ENCODE data around the gene FBXW7. TPM values are rescaled to one million over a fixed set of nuclear protein-coding genes. Genes with fewer than 3 reads are reported as not detected.

FBXW7 gene
- total and polyA plus RNA-seq, 2 donors from 2014 or later, result 5.5 to 64.0 TPM

DNA sequence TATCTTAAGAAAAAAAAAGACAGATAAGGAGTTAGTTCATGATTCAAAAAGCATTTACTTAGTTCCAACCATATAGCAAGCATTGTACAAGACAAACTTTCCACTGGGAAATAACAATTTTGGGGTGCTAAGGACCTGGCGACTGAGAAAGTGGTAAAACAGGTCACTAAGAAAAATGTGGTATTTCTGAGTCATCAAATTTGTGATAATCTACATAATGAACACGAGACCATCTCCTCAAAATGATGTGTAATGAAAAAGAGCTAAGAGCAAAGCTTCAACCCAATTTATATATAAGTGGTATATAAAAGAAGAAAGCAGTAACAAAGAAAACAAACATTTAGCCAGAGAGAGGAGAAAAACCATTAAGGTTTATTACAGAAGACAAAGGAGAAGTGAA, 72.3 kb downstream of the FBXW7 start:
- Histone ChIP-seq H3K9me3 (ENCODE audit: control insufficient read depth in 2 of 3, insufficient read depth in 1 of 3, low read length in 3 of 3) (no peaks in the 10 kb centered on the region), H3K27me3 (ENCODE audit: control insufficient read depth, insufficient read depth, low read length) (no peaks in the 10 kb centered on the region), H3K36me3 (ENCODE audit: control insufficient read depth in 2 of 3, insufficient read depth in 3 of 3, low read length in 3 of 3) (no peaks in the 10 kb centered on the region), H3K4me3 (ENCODE audit: low read length in 3 of 3) (no peak overlapping the region), H3K27ac (ENCODE audit: low read depth in 2 of 2, low read length in 2 of 2) (no peak overlapping the region), H3K9ac (ENCODE audit: low read length in 3 of 3) (no peak overlapping the region), H3K4me1 (ENCODE audit: control insufficient read depth in 2 of 3, insufficient read depth in 2 of 3, low read depth in 1 of 3, low read length in 3 of 3) (no peaks in the 10 kb centered on the region)
- DNase-seq (no peak), FAIRE-seq (no peak)
- TF ChIP-seq, protein P1, sequence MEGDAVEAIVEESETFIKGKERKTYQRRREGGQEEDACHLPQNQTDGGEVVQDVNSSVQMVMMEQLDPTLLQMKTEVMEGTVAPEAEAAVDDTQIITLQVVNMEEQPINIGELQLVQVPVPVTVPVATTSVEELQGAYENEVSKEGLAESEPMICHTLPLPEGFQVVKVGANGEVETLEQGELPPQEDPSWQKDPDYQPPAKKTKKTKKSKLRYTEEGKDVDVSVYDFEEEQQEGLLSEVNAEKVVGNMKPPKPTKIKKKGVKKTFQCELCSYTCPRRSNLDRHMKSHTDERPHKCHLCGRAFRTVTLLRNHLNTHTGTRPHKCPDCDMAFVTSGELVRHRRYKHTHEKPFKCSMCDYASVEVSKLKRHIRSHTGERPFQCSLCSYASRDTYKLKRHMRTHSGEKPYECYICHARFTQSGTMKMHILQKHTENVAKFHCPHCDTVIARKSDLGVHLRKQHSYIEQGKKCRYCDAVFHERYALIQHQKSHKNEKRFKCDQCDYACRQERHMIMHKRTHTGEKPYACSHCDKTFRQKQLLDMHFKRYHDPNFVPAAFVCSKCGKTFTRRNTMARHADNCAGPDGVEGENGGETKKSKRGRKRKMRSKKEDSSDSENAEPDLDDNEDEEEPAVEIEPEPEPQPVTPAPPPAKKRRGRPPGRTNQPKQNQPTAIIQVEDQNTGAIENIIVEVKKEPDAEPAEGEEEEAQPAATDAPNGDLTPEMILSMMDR (IDR thresholded peaks at IDR 0.05; ENCODE audit: borderline replicate concordance, extremely low read depth, insufficient read depth), result no peak
- intact Hi-C loops (cut with DNase I), result no loop called here

DNA sequence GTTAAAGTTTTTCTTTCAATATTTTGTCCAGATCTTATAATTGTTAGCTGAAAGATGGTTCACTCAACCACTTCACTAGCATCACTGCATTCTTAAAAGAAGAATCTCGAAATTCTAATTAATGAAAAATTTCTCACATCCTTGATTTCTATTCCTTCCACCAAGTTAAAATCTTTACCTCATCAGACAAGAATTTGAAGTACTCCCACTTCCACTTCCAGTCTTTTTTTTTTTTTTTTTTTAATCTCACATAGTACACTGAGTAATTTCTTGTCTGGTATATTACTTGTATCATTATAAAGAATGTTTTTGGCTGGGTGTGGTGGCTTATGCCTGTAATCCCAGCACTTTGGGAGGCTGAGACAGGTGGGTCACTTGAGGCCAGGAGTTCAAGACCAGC, 73.2 kb downstream of the FBXW7 start:
- Histone ChIP-seq H3K9ac (ENCODE audit: low read length in 3 of 3) (no peak overlapping the region), H3K4me3 (ENCODE audit: low read length in 3 of 3) (no peak overlapping the region), H3K9me3 (ENCODE audit: control insufficient read depth in 2 of 3, insufficient read depth in 1 of 3, low read length in 3 of 3) (no peaks in the 10 kb centered on the region), H3K36me3 (ENCODE audit: control insufficient read depth in 2 of 3, insufficient read depth in 3 of 3, low read length in 3 of 3) (no peaks in the 10 kb centered on the region), H3K27me3 (ENCODE audit: control insufficient read depth, insufficient read depth, low read length) (no peaks in the 10 kb centered on the region), H3K27ac (ENCODE audit: low read depth in 2 of 2, low read length in 2 of 2) (no peak overlapping the region), H3K4me1 (ENCODE audit: control insufficient read depth in 2 of 3, insufficient read depth in 2 of 3, low read depth in 1 of 3, low read length in 3 of 3) (no peaks in the 10 kb centered on the region)
- intact Hi-C loops (cut with DNase I), result no loop called here
- FAIRE-seq (no peak), DNase-seq (no peak)
- TF ChIP-seq, protein P1 (IDR thresholded peaks at IDR 0.05; ENCODE audit: borderline replicate concordance, extremely low read depth, insufficient read depth), result no peak

DNA sequence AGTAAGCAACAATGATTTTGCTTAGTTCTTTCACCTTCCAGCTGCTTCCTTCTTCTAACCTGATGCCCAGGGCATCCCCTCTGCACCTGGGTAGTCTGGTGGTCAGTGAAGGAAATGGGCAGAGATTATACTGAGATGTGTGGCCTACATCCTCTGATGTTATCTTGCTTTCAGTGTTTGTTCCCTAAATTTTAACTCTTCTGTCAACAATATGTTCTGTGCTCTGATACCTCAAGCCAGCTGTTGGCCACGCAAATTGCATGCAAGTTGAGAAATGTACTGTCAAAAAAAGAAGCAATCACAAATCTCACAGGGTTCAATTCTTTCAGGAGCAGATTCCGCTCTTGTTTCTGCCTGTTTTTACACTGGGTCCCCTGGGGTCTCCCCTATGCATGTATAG, 73.8 kb downstream of the FBXW7 start:
- Histone ChIP-seq H3K9ac (ENCODE audit: low read length in 3 of 3) (no peak overlapping the region), H3K4me3 (ENCODE audit: low read length in 3 of 3) (no peak overlapping the region), H3K27me3 (ENCODE audit: control insufficient read depth, insufficient read depth, low read length) (no peaks in the 10 kb centered on the region), H3K9me3 (ENCODE audit: control insufficient read depth in 2 of 3, insufficient read depth in 1 of 3, low read length in 3 of 3) (no peaks in the 10 kb centered on the region), H3K4me1 (ENCODE audit: control insufficient read depth in 2 of 3, insufficient read depth in 2 of 3, low read depth in 1 of 3, low read length in 3 of 3) (no peaks in the 10 kb centered on the region), H3K36me3 (ENCODE audit: control insufficient read depth in 2 of 3, insufficient read depth in 3 of 3, low read length in 3 of 3) (no peaks in the 10 kb centered on the region), H3K27ac (ENCODE audit: low read depth in 2 of 2, low read length in 2 of 2) (no peak overlapping the region)
- DNase-seq (no peak), FAIRE-seq (no peak)
- intact Hi-C loops (cut with DNase I), result no loop called here
- TF ChIP-seq, protein P1 (IDR thresholded peaks at IDR 0.05; ENCODE audit: borderline replicate concordance, extremely low read depth, insufficient read depth), result no peak

DNA sequence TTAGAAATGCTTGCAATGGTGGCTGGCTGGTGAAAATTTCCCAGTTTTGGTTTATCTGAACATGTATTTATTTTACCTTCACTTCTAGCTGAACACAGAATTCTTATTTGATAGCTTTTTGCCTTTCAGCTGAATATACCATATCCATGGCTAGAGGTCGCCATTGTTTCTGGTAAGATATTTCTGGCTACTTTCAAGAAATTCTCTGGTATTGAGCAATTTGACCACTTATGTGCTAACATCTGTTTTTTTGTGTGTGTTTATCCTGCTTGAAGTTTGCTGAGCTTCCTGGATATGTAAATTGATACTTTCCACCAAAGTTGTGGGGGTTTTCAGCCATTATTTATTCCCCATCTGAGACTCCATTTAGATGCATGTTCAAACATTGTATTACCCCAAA, 75.4 kb downstream of the FBXW7 start:
- H3K27ac ChIP-seq (ENCODE audit: low read depth in 2 of 2, low read length in 2 of 2), result no peak overlapping the region
- H3K9ac ChIP-seq (ENCODE audit: low read length in 3 of 3), result no peak overlapping the region
- intact Hi-C loops (cut with DNase I), result no loop called here
- no peaks in the 10 kb centered on the region for H3K27me3 ChIP-seq (ENCODE audit: control insufficient read depth, insufficient read depth, low read length)
- H3K36me3 ChIP-seq (ENCODE audit: control insufficient read depth in 2 of 3, insufficient read depth in 3 of 3, low read length in 3 of 3), result no peaks in the 10 kb centered on the region
- H3K4me3 ChIP-seq (ENCODE audit: low read length in 3 of 3), result no peak overlapping the region
- no peak for FAIRE-seq
- H3K9me3 ChIP-seq (ENCODE audit: control insufficient read depth in 2 of 3, insufficient read depth in 1 of 3, low read length in 3 of 3), result no peaks in the 10 kb centered on the region
- H3K4me1 ChIP-seq (ENCODE audit: control insufficient read depth in 2 of 3, insufficient read depth in 2 of 3, low read depth in 1 of 3, low read length in 3 of 3), result no peaks in the 10 kb centered on the region
- DNase-seq, result peak in 1 of 5 donors; percentile 18
- TF ChIP-seq, protein P1 (IDR thresholded peaks at IDR 0.05; ENCODE audit: borderline replicate concordance, extremely low read depth, insufficient read depth), result no peak
